CD14-positive monocyte (primary cell): ENCODE data around the gene ZNF101. TPM values are rescaled to one million over a fixed set of nuclear protein-coding genes. Genes with fewer than 3 reads are reported as not detected.

Experiments
- DNase-seq, 3 donors: peaks; one replicate each; pipeline ENCODE4 v3.0.0-alpha.2; 2011 to 2022
- H2AFZ ChIP-seq: 2 replicates; pipeline ENCODE4 v1.6.0; 2012; ENCODE audit warnings: mild to moderate bottlenecking, low read depth, low read length, inconsistent platforms; ENCODE audit not compliant: insufficient read depth, poor library complexity, severe bottlenecking
- H3K27ac ChIP-seq, 2 donors: 1 replicate in 1 of 2; 2 replicates in 1 of 2; pipeline ENCODE4 v1.5.1; 2012 to 2013; ENCODE audit warnings: low read length in 2 of 2, control low read depth in 1 of 2, inconsistent platforms in 1 of 2, low read depth in 1 of 2, mild to moderate bottlenecking in 1 of 2
- H3K27me3 ChIP-seq, 2 donors: one replicate each; pipeline versions ENCODE4 v1.6.0 to v1.6.1; 2011 to 2013; ENCODE audit warnings: low read length in 2 of 2; ENCODE audit not compliant: control insufficient read depth in 2 of 2, insufficient read depth in 2 of 2
- H3K36me3 ChIP-seq, 2 donors: replicated peaks in 1 of 2; 1 replicate in 1 of 2; 2 replicates in 1 of 2; pipeline versions ENCODE4 v1.5.1 to v1.6.1; 2012 to 2013; ENCODE audit warnings: low read length in 2 of 2, control low read depth in 1 of 2, inconsistent platforms in 1 of 2, mild to moderate bottlenecking in 1 of 2; ENCODE audit not compliant: insufficient read depth in 2 of 2, control insufficient read depth in 1 of 2
- H3K4me1 ChIP-seq, 2 donors: 1 replicate in 1 of 2; 2 replicates in 1 of 2; pipeline versions ENCODE4 v1.5.1 to v1.6.1; 2012 to 2013; ENCODE audit warnings: low read length in 2 of 2, control low read depth in 1 of 2, inconsistent platforms in 1 of 2, mild to moderate bottlenecking in 1 of 2, moderate library complexity in 1 of 2; ENCODE audit not compliant: insufficient read depth in 2 of 2, control insufficient read depth in 1 of 2
- H3K4me2 ChIP-seq: replicated peaks from 2 replicates; pipeline ENCODE3; 2012; ENCODE audit warnings: low read length, moderate library complexity, mild to moderate bottlenecking; ENCODE audit not compliant: poor library complexity, severe bottlenecking; ENCODE audit errors: extremely low read depth
- H3K4me3 ChIP-seq, 3 experiments: fragments of 200-600 bp in 1 of 3; sonication (generic) in 1 of 3; replicated peaks in 1 of 3; 1 replicate in 2 of 3; 2 replicates in 1 of 3; pipeline ENCODE4 v1.5.1; 2011 to 2013; ENCODE audit warnings: low read length in 3 of 3, mild to moderate bottlenecking in 3 of 3, control low read depth in 2 of 3, low read depth in 2 of 3, inconsistent platforms in 1 of 3, moderate library complexity in 1 of 3
- H3K79me2 ChIP-seq: 2 replicates; pipeline ENCODE4 v1.6.0; 2012; ENCODE audit warnings: mild to moderate bottlenecking, control low read depth, inconsistent platforms, low read length, moderate library complexity; ENCODE audit not compliant: insufficient read depth
- H3K9ac ChIP-seq: 2 replicates; pipeline ENCODE4 v1.6.0; 2017; ENCODE audit warnings: low read length, mild to moderate bottlenecking; ENCODE audit not compliant: insufficient read depth, poor library complexity, severe bottlenecking
- H3K9me3 ChIP-seq, 2 donors: replicated peaks in 1 of 2; 1 replicate in 1 of 2; 2 replicates in 1 of 2; pipeline versions ENCODE4 v1.5.1 to v1.6.1; 2012 to 2013; ENCODE audit warnings: low read length in 2 of 2, control low read depth in 1 of 2; ENCODE audit not compliant: control insufficient read depth in 1 of 2, insufficient read depth in 1 of 2
- H4K20me1 ChIP-seq: 2 replicates; pipeline ENCODE4 v1.6.0; 2012; ENCODE audit warnings: mild to moderate bottlenecking, low read length, control low read depth, moderate library complexity; ENCODE audit not compliant: insufficient read depth
- H3K27ac Mint-ChIP-seq, 7 donors: one replicate each; pipeline ENCODE4 v1.8.0; 2020; ENCODE audit warnings: mild to moderate bottlenecking in 7 of 7, mixed read lengths in 7 of 7, moderate library complexity in 6 of 7, inconsistent platforms in 2 of 7
- H3K27me3 Mint-ChIP-seq, 3 donors: one replicate each; pipeline ENCODE4 v1.8.0; 2021 to 2022; ENCODE audit warnings: low read depth in 3 of 3, mild to moderate bottlenecking in 3 of 3, mixed read lengths in 3 of 3, moderate library complexity in 3 of 3, inconsistent platforms in 1 of 3
- H3K36me3 Mint-ChIP-seq, 2 donors: one replicate each; pipeline ENCODE4 v1.8.0; 2020; ENCODE audit warnings: mixed read lengths in 2 of 2, inconsistent platforms in 1 of 2, mild to moderate bottlenecking in 1 of 2
- H3K4me1 Mint-ChIP-seq: one replicate; pipeline ENCODE4 v1.8.0; 2020; ENCODE audit warnings: mild to moderate bottlenecking, mixed read lengths
- H3K4me3 Mint-ChIP-seq, 2 donors: one replicate each; pipeline ENCODE4 v1.8.0; 2020; ENCODE audit warnings: mild to moderate bottlenecking in 2 of 2, mixed read lengths in 2 of 2, moderate library complexity in 1 of 2
- H3K9me3 Mint-ChIP-seq, 7 donors: one replicate each; pipeline ENCODE4 v1.8.0; 2020 to 2022; ENCODE audit warnings: mixed read lengths in 7 of 7, mild to moderate bottlenecking in 6 of 7, moderate library complexity in 6 of 7, inconsistent platforms in 2 of 7
- CTCF ChIP-seq: fragments of 200-600 bp; IDR thresholded peaks from one replicate; pipeline ENCODE4 v1.8.0; 2022; ENCODE audit warnings: antibody characterized with exemption, mild to moderate bottlenecking
- WGBS: methylation state at CpG from one replicate; pipeline ENCODE4 v1.1.5; 2013; ENCODE audit warnings: missing lambda C conversion rate; ENCODE audit not compliant: insufficient coverage; 5-methylcytosine and 5-hydroxymethylcytosine counted together
- intact Hi-C, 2 donors: fragments of 100-400 bp; cut with micrococcal nuclease; formaldehyde crosslinking; loops; one replicate each; pipeline versions ENCODE4 v1.15.0 to v1.15.1; 2023
- polyA plus RNA-seq, 3 donors: library from polyadenylated mRNA; depleted of rRNA in 1 of 3; unstranded in 2 of 3; stranded (reverse) in 1 of 3; fragments of 300-500 nt in 2 of 3; fragments of >200 nt in 1 of 3; fragmentation: Illumina TruSeq in 2 of 3; gene quantifications; 1 replicate in 2 of 3; 2 replicates in 1 of 3; pipeline ENCODE4 v1.2.3, GENCODE V29; 2012 to 2021

The ZNF101 gene
- polyA plus RNA-seq, 3 donors, result 4.5 to 8.4 (median 5.5) TPM

DNA sequence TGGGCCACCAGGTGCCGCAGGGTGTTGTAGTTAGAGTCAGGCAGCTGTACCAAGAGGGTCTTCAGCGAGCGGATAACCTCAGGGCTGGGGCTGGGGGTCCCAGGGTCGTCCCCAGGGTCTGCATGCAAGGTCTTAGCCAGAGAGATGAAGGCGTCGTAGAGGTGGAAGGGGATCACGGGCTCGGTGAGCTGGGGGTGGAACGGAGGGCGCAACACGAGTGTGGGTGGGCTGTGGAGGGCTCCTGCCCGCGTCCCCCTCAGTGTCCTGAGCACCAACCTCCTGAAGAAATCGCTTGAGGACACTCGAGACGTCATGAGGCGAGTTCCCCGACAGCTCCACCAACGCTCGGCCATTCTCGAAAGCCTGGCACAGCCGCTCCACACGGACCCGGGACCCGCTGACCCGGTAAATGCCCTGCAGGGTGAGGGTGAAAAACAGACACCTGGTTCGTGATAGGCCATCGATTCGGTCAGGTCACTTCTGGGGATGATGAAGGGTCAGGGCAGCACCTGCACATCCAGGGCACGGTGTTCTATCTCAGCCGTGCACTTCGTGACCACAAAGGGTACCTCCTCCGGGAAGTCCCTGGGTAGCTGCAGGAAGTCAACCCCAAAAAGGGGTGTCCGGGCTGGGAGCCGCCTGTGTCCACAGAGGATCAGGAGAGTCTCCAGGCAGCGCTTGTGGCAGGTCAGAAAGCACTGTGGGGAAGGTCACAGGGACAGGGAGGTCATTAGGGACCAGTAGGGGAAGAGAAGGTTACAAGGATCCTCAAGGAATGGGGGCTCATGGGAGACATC lies 33.9 kb upstream of the ZNF101 start:
- Mint-ChIP-seq H3K27me3 (peaks cover 0 to 3% (median 1%) of the 10 kb centered on the region in 3 donors), H3K4me1 (peaks cover 5% of the 10 kb centered on the region), H3K9me3 (no peaks in the 10 kb centered on the region), H3K27ac (peak overlapping the region in 4 of 7 donors; percentile 30 to 48 (median 42)), H3K4me3 (no peak overlapping the region), H3K36me3 (peaks cover 72 to 95% of the 10 kb centered on the region in 2 donors)
- Histone ChIP-seq H3K79me2 (peaks cover 41% of the 10 kb centered on the region), H3K9me3 (no peaks in the 10 kb centered on the region), H3K27ac (peak overlapping the region in 1 of 2 donors; percentile 5), H3K4me2 (no peak overlapping the region), H3K36me3 (peaks cover 88 to 99% of the 10 kb centered on the region in 2 donors), H4K20me1 (peaks cover 96% of the 10 kb centered on the region), H3K9ac (no peak overlapping the region), H3K4me1 (peaks cover 7 to 13% of the 10 kb centered on the region in 2 donors), H3K4me3 (no peak overlapping the region), H2AFZ (no peak overlapping the region), H3K27me3 (no peaks in the 10 kb centered on the region)
- no peak for DNase-seq
- intact Hi-C loops, result no loop called here
- 93% methylated on average over 30 of the region's 36 CpGs for WGBS
- TF ChIP-seq CTCF, result no peak

DNA sequence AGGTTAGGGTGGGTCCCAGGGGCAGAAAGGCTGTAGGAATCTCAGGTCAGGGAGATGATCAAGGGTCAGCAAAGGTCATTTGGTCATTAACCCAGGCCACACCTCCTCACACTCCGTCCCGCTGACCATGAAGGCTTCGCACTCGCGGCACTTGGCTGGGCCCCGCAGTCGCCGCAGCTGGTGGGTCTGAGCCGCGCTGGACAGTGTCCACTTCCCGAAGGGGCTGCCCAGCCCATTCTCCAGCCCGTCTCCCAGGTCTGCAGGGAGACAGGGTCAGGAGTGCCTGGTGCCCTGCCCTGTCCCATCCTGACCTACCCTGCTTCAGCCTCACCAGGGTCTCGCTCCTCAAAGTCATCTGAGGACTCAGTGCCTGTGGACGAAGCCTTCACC lies 33.3 kb upstream of the ZNF101 start:
- H3K4me1 ChIP-seq, result peaks cover 13% of the 10 kb centered on the region in 2 donors
- no peak overlapping the region for H2AFZ ChIP-seq
- H3K4me2 ChIP-seq, result no peak overlapping the region
- Mint-ChIP-seq H3K4me3 (no peak overlapping the region), H3K27ac (peak overlapping the region in 4 of 7 donors; percentile 30 to 75 (median 58)), H3K4me1 (peaks cover 11% of the 10 kb centered on the region), H3K9me3 (no peaks in the 10 kb centered on the region), H3K27me3 (peaks cover 0 to 2% (median 1%) of the 10 kb centered on the region in 3 donors), H3K36me3 (peaks cover 74 to 95% of the 10 kb centered on the region in 2 donors)
- H3K36me3 ChIP-seq, result peaks cover 88 to 99% of the 10 kb centered on the region in 2 donors
- no peaks in the 10 kb centered on the region for H3K9me3 ChIP-seq
- no peak for DNase-seq
- 98% methylated on average over 12 of the region's 14 CpGs for WGBS
- no peak for TF ChIP-seq CTCF
- H4K20me1 ChIP-seq, result peaks cover 96% of the 10 kb centered on the region
- H3K27me3 ChIP-seq, result no peaks in the 10 kb centered on the region
- peak overlapping the region in 1 of 2 donors; percentile 5 for H3K27ac ChIP-seq
- H3K4me3 ChIP-seq, result no peak overlapping the region
- H3K79me2 ChIP-seq, result peaks cover 45% of the 10 kb centered on the region
- intact Hi-C loops, result no loop called here
- H3K9ac ChIP-seq, result no peak overlapping the region
